Trophoblast cell (in vitro differentiated cells and primary cell): Measurements from ENCODE around the gene CAMSAP2.

Source experiments
- DNase-seq, 2 donors: peaks; one replicate each; pipeline ENCODE4 v3.0.0-alpha.2; 2016
- H2AFZ ChIP-seq: 2 replicates; pipeline ENCODE4 v1.6.1; 2013; ENCODE audit warnings: low read length, moderate library complexity, mild to moderate bottlenecking; ENCODE audit not compliant: insufficient read depth, poor library complexity
- H2AK5ac ChIP-seq: 2 replicates; pipeline ENCODE4 v1.6.1; 2013; ENCODE audit warnings: mild to moderate bottlenecking, low read length
- H2BK120ac ChIP-seq: 2 replicates; pipeline ENCODE4 v1.6.1; 2013; ENCODE audit warnings: low read length, mild to moderate bottlenecking, moderate library complexity; ENCODE audit not compliant: insufficient read depth, poor library complexity
- H2BK12ac ChIP-seq: 2 replicates; pipeline ENCODE4 v1.6.1; 2013; ENCODE audit warnings: mild to moderate bottlenecking, low read length, moderate library complexity
- H2BK5ac ChIP-seq: 2 replicates; pipeline ENCODE4 v1.6.1; 2013; ENCODE audit warnings: low read length, low read depth, moderate library complexity, mild to moderate bottlenecking; ENCODE audit not compliant: poor library complexity
- H3K14ac ChIP-seq: 2 replicates; pipeline ENCODE4 v1.6.1; 2013; ENCODE audit warnings: mild to moderate bottlenecking, low read length
- H3K18ac ChIP-seq: 2 replicates; pipeline ENCODE4 v1.6.1; 2013; ENCODE audit warnings: mild to moderate bottlenecking, low read length
- H3K23ac ChIP-seq: 2 replicates; pipeline ENCODE4 v1.6.1; 2013; ENCODE audit warnings: low read length
- H3K27ac ChIP-seq: 2 replicates; pipeline ENCODE4 v1.5.1; 2013; ENCODE audit warnings: low read depth, mild to moderate bottlenecking, inconsistent platforms, low read length, moderate library complexity
- H3K27me3 ChIP-seq: 2 replicates; pipeline ENCODE4 v1.6.1; 2013; ENCODE audit warnings: inconsistent platforms, mild to moderate bottlenecking, low read length, moderate library complexity; ENCODE audit not compliant: insufficient read depth
- H3K36me3 ChIP-seq, 2 experiments: 1 replicate in 1 of 2; 2 replicates in 1 of 2; pipeline ENCODE4 v1.6.1; 2013; ENCODE audit warnings: low read length in 2 of 2, mild to moderate bottlenecking in 2 of 2, moderate library complexity in 1 of 2; ENCODE audit not compliant: insufficient read depth in 2 of 2, control insufficient read depth in 1 of 2
- H3K4ac ChIP-seq: 2 replicates; pipeline ENCODE4 v1.6.1; 2013; ENCODE audit warnings: low read depth, mild to moderate bottlenecking, low read length, moderate library complexity
- H3K4me1 ChIP-seq, 2 experiments: 1 replicate in 1 of 2; 2 replicates in 1 of 2; pipeline ENCODE4 v1.6.1; 2013; ENCODE audit warnings: low read length in 2 of 2, mild to moderate bottlenecking in 2 of 2, moderate library complexity in 1 of 2; ENCODE audit not compliant: insufficient read depth in 2 of 2, control insufficient read depth in 1 of 2
- H3K4me2 ChIP-seq: 2 replicates; pipeline ENCODE4 v1.6.1; 2013; ENCODE audit warnings: inconsistent platforms, mild to moderate bottlenecking, low read length, moderate library complexity
- H3K4me3 ChIP-seq: 2 replicates; pipeline ENCODE4 v1.5.1; 2013; ENCODE audit warnings: mild to moderate bottlenecking, low read depth, low read length, inconsistent platforms
- H3K79me1 ChIP-seq: one replicate; pipeline ENCODE4 v1.6.1; 2013; ENCODE audit warnings: low read length
- H3K79me2 ChIP-seq: 2 replicates; pipeline ENCODE4 v1.6.1; 2013; ENCODE audit warnings: low read length, mild to moderate bottlenecking; ENCODE audit not compliant: control insufficient read depth, insufficient read depth, poor library complexity
- H3K9ac ChIP-seq: 2 replicates; pipeline ENCODE4 v1.6.1; 2013; ENCODE audit warnings: mild to moderate bottlenecking, low read length
- H3K9me3 ChIP-seq: 2 replicates; pipeline ENCODE4 v1.6.1; 2013; ENCODE audit warnings: low read depth, mild to moderate bottlenecking, control low read depth, inconsistent platforms, low read length; ENCODE audit not compliant: insufficient read depth
- H4K12ac ChIP-seq: 2 replicates; pipeline ENCODE4 v1.6.1; 2013; ENCODE audit warnings: low read depth, mild to moderate bottlenecking, low read length, moderate library complexity
- H4K8ac ChIP-seq: 2 replicates; pipeline ENCODE4 v1.6.1; 2013; ENCODE audit warnings: low read depth, mild to moderate bottlenecking, low read length, moderate library complexity
- H4K91ac ChIP-seq: one replicate; pipeline ENCODE4 v1.6.1; 2013; ENCODE audit warnings: low read depth, mild to moderate bottlenecking, low read length, moderate library complexity
- WGBS: extraction: QIAGEN DNeasy Blood & Tissue Kit; methylation state at CpG from one replicate; pipeline ENCODE4 v1.1.7; 2013; ENCODE audit warnings: missing lambda C conversion rate; ENCODE audit not compliant: insufficient read length, insufficient coverage; ENCODE audit errors: extremely low coverage; 5-methylcytosine and 5-hydroxymethylcytosine counted together

Gene CAMSAP2

DNA sequence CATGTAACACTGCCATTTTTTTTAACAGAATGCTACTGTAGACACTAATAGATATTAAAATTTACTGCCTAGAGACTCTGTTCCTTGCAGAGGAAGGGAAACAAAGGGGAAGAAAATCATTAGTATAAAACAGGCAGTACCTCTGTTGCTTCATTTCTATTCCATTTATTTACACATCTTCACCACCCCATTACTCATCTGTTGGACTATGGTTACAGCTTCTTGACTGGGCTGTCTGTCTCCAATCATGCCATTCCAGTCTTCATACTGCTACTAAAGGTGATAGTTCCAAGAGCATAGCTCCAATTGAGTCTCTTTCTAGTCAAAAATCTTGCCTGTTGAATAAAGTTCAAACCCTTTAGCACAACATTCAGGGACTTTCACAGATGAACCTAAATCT lies 111.9 kb downstream of the CAMSAP2 start:
- no peak for DNase-seq
- H3K18ac ChIP-seq = no peak overlapping the region
- H3K4me3 ChIP-seq = no peak overlapping the region
- peaks cover 9 to 24% of the 10 kb centered on the region in 2 experiments for H3K36me3 ChIP-seq
- no peak overlapping the region for H3K23ac ChIP-seq
- no peaks in the 10 kb centered on the region for H3K79me1 ChIP-seq
- no peaks in the 10 kb centered on the region for H3K9me3 ChIP-seq
- no peak overlapping the region for H2AK5ac ChIP-seq
- H2BK5ac ChIP-seq = no peak overlapping the region
- no peak overlapping the region for H2BK12ac ChIP-seq
- H4K91ac ChIP-seq = no peak overlapping the region
- no peak overlapping the region for H2BK120ac ChIP-seq
- H3K27ac ChIP-seq = no peak overlapping the region
- H3K14ac ChIP-seq = no peak overlapping the region
- no peak overlapping the region for H4K8ac ChIP-seq
- no peak overlapping the region for H3K9ac ChIP-seq
- H3K4me1 ChIP-seq = no peaks in the 10 kb centered on the region
- H3K27me3 ChIP-seq = no peaks in the 10 kb centered on the region
- H2AFZ ChIP-seq = no peak overlapping the region
- H3K79me2 ChIP-seq = no peaks in the 10 kb centered on the region
- no peak overlapping the region for H3K4me2 ChIP-seq
- H4K12ac ChIP-seq = no peak overlapping the region
- H3K4ac ChIP-seq = no peak overlapping the region

DNA sequence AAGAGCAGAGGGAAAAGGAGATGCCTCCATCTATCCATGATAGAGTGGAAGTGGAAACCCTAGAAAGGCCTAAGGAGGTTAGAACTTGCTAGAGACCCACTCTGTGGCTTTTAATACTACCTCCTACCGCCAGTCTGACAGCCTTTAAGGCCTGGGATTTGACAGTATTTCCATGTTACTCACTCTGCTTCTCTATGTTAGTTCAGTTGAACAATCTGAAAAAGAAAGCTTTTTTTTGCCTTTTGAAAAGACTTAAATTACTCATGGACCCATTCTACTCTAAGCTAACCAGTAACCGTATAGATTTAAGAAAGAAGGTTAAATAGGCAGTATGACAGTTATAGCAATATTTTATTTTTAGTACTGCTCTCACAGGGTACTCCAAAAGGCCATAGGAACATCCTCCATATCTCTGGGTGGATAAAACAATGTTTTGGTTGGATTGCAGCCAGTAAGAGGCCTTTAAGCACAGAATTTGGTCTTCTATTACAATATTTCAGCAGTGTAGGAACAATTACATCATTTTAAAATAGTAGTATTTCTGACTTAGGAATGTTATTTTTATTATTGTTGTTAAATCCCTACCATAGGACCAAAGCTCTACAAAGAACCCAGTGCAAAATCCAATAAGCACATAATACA lies 118.1 kb downstream of the CAMSAP2 start:
- Histone ChIP-seq H3K27ac (no peak overlapping the region), H3K27me3 (no peaks in the 10 kb centered on the region), H2AFZ (no peak overlapping the region), H3K79me1 (no peaks in the 10 kb centered on the region), H4K12ac (no peak overlapping the region), H2BK12ac (no peak overlapping the region), H3K4me1 (no peaks in the 10 kb centered on the region), H2BK5ac (no peak overlapping the region), H4K8ac (no peak overlapping the region), H3K23ac (no peak overlapping the region), H3K9ac (no peak overlapping the region), H3K4me2 (no peak overlapping the region), H3K14ac (no peak overlapping the region), H2BK120ac (no peak overlapping the region), H2AK5ac (no peak overlapping the region), H3K4ac (no peak overlapping the region), H3K79me2 (no peaks in the 10 kb centered on the region), H3K18ac (no peak overlapping the region), H3K4me3 (no peak overlapping the region), H4K91ac (no peak overlapping the region), H3K9me3 (no peaks in the 10 kb centered on the region), H3K36me3 (peaks cover 9 to 10% of the 10 kb centered on the region in 2 experiments)
- WGBS = no CpG with 5 or more reads among the region's 2 CpGs
- DNase-seq = no peak

DNA sequence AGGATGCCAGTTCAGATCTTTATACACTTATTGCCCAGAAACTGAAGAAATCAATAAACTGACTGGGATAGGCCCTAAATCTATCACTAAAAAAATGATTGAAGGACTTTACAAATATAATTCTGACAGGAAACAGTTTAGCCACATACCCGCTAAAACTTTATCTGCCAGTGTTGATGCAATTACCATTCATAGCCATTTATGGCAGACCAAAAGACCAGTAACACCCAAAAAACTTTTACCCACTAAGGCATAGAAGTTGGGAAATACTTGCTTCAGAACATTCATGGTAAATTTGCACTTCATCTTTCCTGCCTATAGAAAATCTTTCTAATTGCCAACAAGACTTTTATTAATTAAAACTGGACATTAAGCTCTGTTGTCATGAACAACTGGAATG lies 119.1 kb downstream of the CAMSAP2 start:
- DNase-seq = no peak
- H3K9ac ChIP-seq = no peak overlapping the region
- no peak overlapping the region for H3K4ac ChIP-seq
- no peak overlapping the region for H3K4me2 ChIP-seq
- no peak overlapping the region for H4K12ac ChIP-seq
- no CpG with 5 or more reads among the region's 1 CpG for WGBS
- no peak overlapping the region for H2AFZ ChIP-seq
- H3K23ac ChIP-seq = no peak overlapping the region
- no peak overlapping the region for H4K8ac ChIP-seq
- H3K14ac ChIP-seq = no peak overlapping the region
- no peaks in the 10 kb centered on the region for H3K79me2 ChIP-seq
- H3K27ac ChIP-seq = no peak overlapping the region
- peaks cover 12 to 13% of the 10 kb centered on the region in 2 experiments for H3K36me3 ChIP-seq
- no peak overlapping the region for H2AK5ac ChIP-seq
- H4K91ac ChIP-seq = no peak overlapping the region
- H2BK5ac ChIP-seq = no peak overlapping the region
- no peak overlapping the region for H3K4me3 ChIP-seq
- H3K79me1 ChIP-seq = no peaks in the 10 kb centered on the region
- H3K18ac ChIP-seq = no peak overlapping the region
- no peaks in the 10 kb centered on the region for H3K9me3 ChIP-seq
- no peak overlapping the region for H2BK12ac ChIP-seq
- no peak overlapping the region for H2BK120ac ChIP-seq
- no peaks in the 10 kb centered on the region for H3K27me3 ChIP-seq
- no peaks in the 10 kb centered on the region for H3K4me1 ChIP-seq

DNA sequence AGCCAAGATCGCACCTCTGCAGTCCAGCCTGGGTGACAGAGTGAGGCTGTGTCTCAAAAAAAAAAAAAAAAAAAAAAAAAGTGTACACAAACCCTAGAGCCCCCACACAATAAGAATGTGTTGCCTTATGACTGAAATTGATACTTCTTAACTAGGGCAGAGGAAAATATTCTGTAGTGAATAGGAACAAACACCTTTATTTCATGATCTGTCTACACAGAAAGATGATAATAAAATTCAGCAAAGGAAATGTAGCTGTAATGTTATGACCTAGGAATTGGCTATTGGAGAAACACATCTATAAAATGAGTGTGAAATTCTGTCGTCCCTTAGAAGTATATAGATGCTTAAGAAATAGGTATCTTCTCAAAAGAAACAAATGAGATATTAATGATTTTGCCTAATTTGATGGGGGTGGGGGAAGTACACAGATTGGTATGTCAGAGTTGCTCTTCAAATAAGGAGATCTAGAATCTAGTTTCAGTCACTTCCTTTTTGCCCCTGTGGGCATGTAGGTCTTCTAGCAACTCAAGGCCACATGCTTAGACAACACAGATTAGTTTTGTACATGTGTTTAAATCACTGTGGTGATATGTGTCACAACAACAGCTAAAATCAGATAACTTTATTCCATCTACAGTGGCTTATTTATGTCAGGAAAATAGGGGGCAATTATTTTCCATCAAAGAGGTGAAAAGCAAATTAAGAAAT lies 123.4 kb downstream of the CAMSAP2 start:
- Histone ChIP-seq H3K4me1 (no peaks in the 10 kb centered on the region), H3K9me3 (no peaks in the 10 kb centered on the region), H4K12ac (no peak overlapping the region), H4K8ac (no peak overlapping the region), H2BK5ac (no peak overlapping the region), H3K79me2 (no peaks in the 10 kb centered on the region), H2BK12ac (no peak overlapping the region), H2AFZ (no peak overlapping the region), H3K4me2 (no peak overlapping the region), H4K91ac (no peak overlapping the region), H2BK120ac (no peak overlapping the region), H3K18ac (no peak overlapping the region), H3K14ac (no peak overlapping the region), H3K79me1 (no peaks in the 10 kb centered on the region), H3K4me3 (no peak overlapping the region), H2AK5ac (no peak overlapping the region), H3K4ac (no peak overlapping the region), H3K27ac (no peak overlapping the region), H3K36me3 (peaks cover 9% of the 10 kb centered on the region in 2 experiments), H3K27me3 (no peaks in the 10 kb centered on the region), H3K9ac (no peak overlapping the region), H3K23ac (no peak overlapping the region)
- DNase-seq = peak in 1 of 2 donors; percentile 42
- no CpG with 5 or more reads among the region's 2 CpGs for WGBS
